Loucy (cell line): ENCODE data around the gene CRISP3.

ENCODE experiments used
- EZH2phosphoT487 ChIP-seq: fragments of 200-600 bp; IDR thresholded peaks from 2 replicates; pipeline ENCODE4 v1.6.1; 2018; ENCODE audit warnings: antibody characterized with exemption, mild to moderate bottlenecking, moderate library complexity, borderline replicate concordance
- TF ChIP-seq, protein P1 (sequence below): fragments of 200-600 bp; sonication (generic); conservative IDR thresholded peaks from 2 replicates; pipeline ENCODE4 v1.5.1; 2014; ENCODE audit warnings: mild to moderate bottlenecking, antibody characterized with exemption, low read length

- TF ChIP-seq, protein P1, sequence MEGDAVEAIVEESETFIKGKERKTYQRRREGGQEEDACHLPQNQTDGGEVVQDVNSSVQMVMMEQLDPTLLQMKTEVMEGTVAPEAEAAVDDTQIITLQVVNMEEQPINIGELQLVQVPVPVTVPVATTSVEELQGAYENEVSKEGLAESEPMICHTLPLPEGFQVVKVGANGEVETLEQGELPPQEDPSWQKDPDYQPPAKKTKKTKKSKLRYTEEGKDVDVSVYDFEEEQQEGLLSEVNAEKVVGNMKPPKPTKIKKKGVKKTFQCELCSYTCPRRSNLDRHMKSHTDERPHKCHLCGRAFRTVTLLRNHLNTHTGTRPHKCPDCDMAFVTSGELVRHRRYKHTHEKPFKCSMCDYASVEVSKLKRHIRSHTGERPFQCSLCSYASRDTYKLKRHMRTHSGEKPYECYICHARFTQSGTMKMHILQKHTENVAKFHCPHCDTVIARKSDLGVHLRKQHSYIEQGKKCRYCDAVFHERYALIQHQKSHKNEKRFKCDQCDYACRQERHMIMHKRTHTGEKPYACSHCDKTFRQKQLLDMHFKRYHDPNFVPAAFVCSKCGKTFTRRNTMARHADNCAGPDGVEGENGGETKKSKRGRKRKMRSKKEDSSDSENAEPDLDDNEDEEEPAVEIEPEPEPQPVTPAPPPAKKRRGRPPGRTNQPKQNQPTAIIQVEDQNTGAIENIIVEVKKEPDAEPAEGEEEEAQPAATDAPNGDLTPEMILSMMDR, result no peak
- no peak for TF ChIP-seq EZH2phosphoT487
Observed at GRCh38 chr6:49730251-49730650, 13.9 kb downstream of the CRISP3 start.
